Fibroblast of lung (primary cell): Measurements from ENCODE around the gene ZNHIT6. TPM values are rescaled to one million over a fixed set of nuclear protein-coding genes. Genes with fewer than 3 reads are reported as not detected.

Experiments used
- DNase-seq, 2 donors: peaks; one replicate each; pipeline versions ENCODE4 v3.0.0 to v3.0.0-alpha.2; 2010; ENCODE audit warnings: low read depth in 2 of 2
- H2AFZ ChIP-seq: 2 replicates; pipeline ENCODE4 v1.5.1; 2012; ENCODE audit warnings: low read length, control low read depth, inconsistent platforms
- H3K27ac ChIP-seq: 2 replicates; pipeline ENCODE4 v1.5.1; 2011; ENCODE audit warnings: low read length, control low read depth; ENCODE audit not compliant: insufficient read depth
- H3K27me3 ChIP-seq: 2 replicates; pipeline ENCODE4 v1.5.1; 2011; ENCODE audit warnings: mild to moderate bottlenecking, low read length; ENCODE audit not compliant: control insufficient read depth, insufficient read depth
- H3K36me3 ChIP-seq: 2 replicates; pipeline ENCODE4 v1.5.1; 2011; ENCODE audit warnings: low read length; ENCODE audit not compliant: control insufficient read depth, insufficient read depth
- H3K4me1 ChIP-seq: 2 replicates; pipeline ENCODE4 v1.5.1; 2011; ENCODE audit warnings: low read length; ENCODE audit not compliant: control insufficient read depth, insufficient read depth; ENCODE audit errors: extremely low read depth
- H3K4me2 ChIP-seq: 2 replicates; pipeline ENCODE4 v1.5.1; 2011; ENCODE audit warnings: low read length, control low read depth; ENCODE audit not compliant: insufficient read depth; ENCODE audit errors: extremely low read depth
- H3K4me3 ChIP-seq, 4 experiments: fragments of 200-600 bp in 1 of 4; sonication (generic) in 1 of 4; replicated peaks in 1 of 4; 2 replicates each; pipeline ENCODE4 v1.5.1; 2011 to 2016; ENCODE audit warnings: low read length in 4 of 4, low read depth in 3 of 4, mild to moderate bottlenecking in 3 of 4, control low read depth in 2 of 4, inconsistent platforms in 1 of 4, mixed read lengths in 1 of 4; ENCODE audit not compliant: insufficient read depth in 1 of 4; ENCODE audit errors: control extremely low read depth in 1 of 4
- H3K79me2 ChIP-seq: 2 replicates; pipeline ENCODE4 v1.5.1; 2012; ENCODE audit warnings: mild to moderate bottlenecking, low read length, inconsistent platforms; ENCODE audit not compliant: control insufficient read depth, insufficient read depth
- H3K9ac ChIP-seq: 2 replicates; pipeline ENCODE4 v1.5.1; 2011; ENCODE audit warnings: mild to moderate bottlenecking, low read length, control low read depth; ENCODE audit not compliant: insufficient read depth
- H3K9me3 ChIP-seq: 2 replicates; pipeline ENCODE4 v1.5.1; 2012; ENCODE audit warnings: low read depth, low read length; ENCODE audit not compliant: control insufficient read depth, insufficient read depth
- H4K20me1 ChIP-seq: 2 replicates; pipeline ENCODE4 v1.5.1; 2011; ENCODE audit warnings: low read length; ENCODE audit not compliant: control insufficient read depth, insufficient read depth; ENCODE audit errors: extremely low read depth
- EZH2 ChIP-seq: IDR thresholded peaks from 2 replicates; pipeline ENCODE4 v1.5.1; 2012; ENCODE audit warnings: low read length, control low read depth, mild to moderate bottlenecking; ENCODE audit errors: missing control alignments
- polyA plus RNA-seq, 2 donors: library from polyadenylated mRNA; depleted of rRNA in 1 of 2; stranded (reverse) in 1 of 2; unstranded in 1 of 2; fragments of >200 nt; gene quantifications; 2 replicates each; pipeline ENCODE4 v1.2.1, GENCODE V29; 2011 to 2012; ENCODE audit warnings: missing spikeins in 1 of 2
- total RNA-seq: library from RNA; depleted of rRNA; stranded (reverse); fragments of >200 nt; gene quantifications from 2 replicates; pipeline ENCODE4 v1.2.1, GENCODE V29; 2014
- TF ChIP-seq, protein P1 (sequence below), 2 donors: IDR thresholded peaks in 1 of 2; conservative IDR thresholded peaks in 1 of 2; 1 replicate in 1 of 2; 2 replicates in 1 of 2; pipeline ENCODE4 v1.5.1; 2011 to 2012; ENCODE audit warnings: low read length in 2 of 2, control low read depth in 1 of 2, inconsistent platforms in 1 of 2, low read depth in 1 of 2, mild to moderate bottlenecking in 1 of 2

The ZNHIT6 gene
- total and polyA plus RNA-seq, 2 donors (not counting 1 experiment from before 2014, with no cell fraction given), result 14.3 to 15.5 TPM

DNA sequence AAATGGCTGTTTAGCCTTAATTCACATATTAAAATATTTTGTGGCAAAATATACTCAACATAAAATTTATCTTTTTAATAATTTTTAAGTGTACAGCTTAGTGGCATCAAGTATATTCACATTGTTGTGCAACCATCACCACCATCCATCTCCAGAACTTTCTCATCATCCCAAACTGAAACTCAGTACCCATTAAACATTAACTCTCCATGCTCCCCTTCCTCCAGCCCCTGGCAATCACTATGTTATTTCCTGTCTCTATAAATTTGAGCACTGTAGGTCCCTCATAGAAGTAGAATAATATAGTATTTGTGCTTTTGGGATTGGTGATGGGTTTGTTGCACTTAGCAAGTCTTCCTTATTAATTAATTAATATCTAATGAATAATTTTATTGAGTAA is 98.3 kb downstream of the ZNHIT6 start:
- no peaks in the 10 kb centered on the region for H3K9me3 ChIP-seq
- H3K79me2 ChIP-seq, result no peaks in the 10 kb centered on the region
- H3K9ac ChIP-seq, result no peak overlapping the region
- no peak for DNase-seq
- no peak overlapping the region for H3K4me3 ChIP-seq
- TF ChIP-seq EZH2, result no peak
- TF ChIP-seq, protein P1, sequence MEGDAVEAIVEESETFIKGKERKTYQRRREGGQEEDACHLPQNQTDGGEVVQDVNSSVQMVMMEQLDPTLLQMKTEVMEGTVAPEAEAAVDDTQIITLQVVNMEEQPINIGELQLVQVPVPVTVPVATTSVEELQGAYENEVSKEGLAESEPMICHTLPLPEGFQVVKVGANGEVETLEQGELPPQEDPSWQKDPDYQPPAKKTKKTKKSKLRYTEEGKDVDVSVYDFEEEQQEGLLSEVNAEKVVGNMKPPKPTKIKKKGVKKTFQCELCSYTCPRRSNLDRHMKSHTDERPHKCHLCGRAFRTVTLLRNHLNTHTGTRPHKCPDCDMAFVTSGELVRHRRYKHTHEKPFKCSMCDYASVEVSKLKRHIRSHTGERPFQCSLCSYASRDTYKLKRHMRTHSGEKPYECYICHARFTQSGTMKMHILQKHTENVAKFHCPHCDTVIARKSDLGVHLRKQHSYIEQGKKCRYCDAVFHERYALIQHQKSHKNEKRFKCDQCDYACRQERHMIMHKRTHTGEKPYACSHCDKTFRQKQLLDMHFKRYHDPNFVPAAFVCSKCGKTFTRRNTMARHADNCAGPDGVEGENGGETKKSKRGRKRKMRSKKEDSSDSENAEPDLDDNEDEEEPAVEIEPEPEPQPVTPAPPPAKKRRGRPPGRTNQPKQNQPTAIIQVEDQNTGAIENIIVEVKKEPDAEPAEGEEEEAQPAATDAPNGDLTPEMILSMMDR (conservative IDR thresholded peaks at IDR 0.05 in 1 of 2, IDR thresholded peaks at IDR 0.05 in 1 of 2; ENCODE audit: low read depth in 1 of 2, low read length in 2 of 2), result no peak
- peaks cover 50% of the 10 kb centered on the region for H3K4me1 ChIP-seq
- no peak overlapping the region for H2AFZ ChIP-seq
- no peaks in the 10 kb centered on the region for H3K27me3 ChIP-seq
- H3K27ac ChIP-seq, result peak overlapping the region; percentile 96
- H4K20me1 ChIP-seq, result no peaks in the 10 kb centered on the region
- no peak overlapping the region for H3K4me2 ChIP-seq
- H3K36me3 ChIP-seq, result no peaks in the 10 kb centered on the region

- Histone ChIP-seq H3K27me3 (no peaks in the 10 kb centered on the region), H3K4me1 (peaks cover 50% of the 10 kb centered on the region), H3K4me3 (no peak overlapping the region), H3K9me3 (no peaks in the 10 kb centered on the region), H3K36me3 (no peaks in the 10 kb centered on the region), H3K27ac (peak overlapping the region; percentile 89), H4K20me1 (no peaks in the 10 kb centered on the region), H2AFZ (no peak overlapping the region), H3K79me2 (no peaks in the 10 kb centered on the region), H3K9ac (no peak overlapping the region), H3K4me2 (no peak overlapping the region)
- no peak for DNase-seq
- TF ChIP-seq, protein P1 (conservative IDR thresholded peaks at IDR 0.05 in 1 of 2, IDR thresholded peaks at IDR 0.05 in 1 of 2; ENCODE audit: low read depth in 1 of 2, low read length in 2 of 2), result no peak
- no peak for TF ChIP-seq EZH2
Measured at GRCh38 chr1:85608851-85609250, 99.4 kb downstream of the ZNHIT6 start.

DNA sequence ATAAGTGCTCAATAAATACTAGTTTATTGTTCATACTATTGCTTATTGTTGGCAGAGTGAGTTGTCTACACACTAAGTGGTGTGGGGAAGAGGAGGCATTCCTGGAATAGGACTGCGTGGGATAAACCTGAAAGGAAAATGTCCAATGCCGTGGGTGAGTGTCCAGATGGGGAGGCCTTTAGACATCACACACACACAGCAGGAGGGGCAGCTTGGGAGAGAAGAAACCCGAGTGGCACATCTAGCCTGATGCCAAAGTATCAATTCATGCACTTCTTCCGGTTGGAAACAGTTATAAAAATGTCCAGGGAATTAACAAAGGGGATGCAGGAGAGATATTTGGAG is 100.3 kb downstream of the ZNHIT6 start:
- Histone ChIP-seq H3K9me3 (no peaks in the 10 kb centered on the region), H3K27me3 (no peaks in the 10 kb centered on the region), H3K4me2 (peak overlapping the region; percentile 67), H3K4me3 (no peak overlapping the region), H3K4me1 (peaks cover 46% of the 10 kb centered on the region), H3K79me2 (no peaks in the 10 kb centered on the region), H3K9ac (peak overlapping the region; percentile 49), H3K27ac (peak overlapping the region; percentile 89), H4K20me1 (no peaks in the 10 kb centered on the region), H3K36me3 (no peaks in the 10 kb centered on the region), H2AFZ (no peak overlapping the region)
- TF ChIP-seq EZH2, result no peak
- DNase-seq, result peak in 1 of 2 donors; percentile 48
